Activated CD8-positive, alpha-beta T cell treated with anti-CD3 and anti-CD28 coated beads for 36 hours (primary cell): Measurements from ENCODE around the gene FOXJ1. TPM values are rescaled to one million over a fixed set of nuclear protein-coding genes. Genes with fewer than 3 reads are reported as not detected.

ENCODE experiments used
- ATAC-seq: fragments of 200-7000 bp; cut with Tn5 transposase; one replicate; pipeline ENCODE4 v1.10.0; 2021; ENCODE audit warnings: mild to moderate bottlenecking, moderate library complexity
- CTCF ChIA-PET: fragments of 350-600 bp; sonication (Branson Sonifier 250); formaldehyde crosslinking; loops from one replicate; lab custom pipeline; 2021; ENCODE audit warnings: antibody characterized with exemption; lab: Charles Lee
- POLR2A ChIA-PET: fragments of 350-600 bp; sonication (Branson Sonifier 250); formaldehyde crosslinking; loops from one replicate; lab custom pipeline; 2021; ENCODE audit warnings: antibody characterized with exemption; lab: Charles Lee
- DNase-seq: peaks from one replicate; pipeline ENCODE4 v3.0.0-alpha.2; 2020
- H3K27ac Mint-ChIP-seq: one replicate; pipeline ENCODE4 v1.8.0; 2021; ENCODE audit warnings: mild to moderate bottlenecking, mixed read lengths
- H3K27me3 Mint-ChIP-seq: one replicate; pipeline ENCODE4 v1.8.0; 2021; ENCODE audit warnings: mixed read lengths
- H3K36me3 Mint-ChIP-seq: one replicate; pipeline ENCODE4 v1.8.0; 2021; ENCODE audit warnings: low read depth, mixed read lengths
- H3K4me1 Mint-ChIP-seq: one replicate; pipeline ENCODE4 v1.8.0; 2021; ENCODE audit warnings: low read depth, mixed read lengths
- H3K4me3 Mint-ChIP-seq: one replicate; pipeline ENCODE4 v1.8.0; 2021; ENCODE audit warnings: mild to moderate bottlenecking, moderate library complexity, mixed read lengths
- H3K9me3 Mint-ChIP-seq: one replicate; pipeline ENCODE4 v1.8.0; 2021; ENCODE audit warnings: mixed read lengths
- intact Hi-C: fragments of 100-400 bp; cut with micrococcal nuclease; formaldehyde crosslinking; loops from one replicate; pipeline ENCODE4 v1.10.0; 2022
- total RNA-seq, 2 experiments: library from RNA; stranded (reverse); gene quantifications; one replicate each; pipeline ENCODE4 v1.2.3, GENCODE V29; 2021
- TF ChIP-seq, protein P1 (sequence below): fragments of 200-600 bp; IDR thresholded peaks from one replicate; pipeline ENCODE4 v1.8.0; 2022; ENCODE audit warnings: antibody characterized with exemption, mild to moderate bottlenecking

Gene FOXJ1
- total RNA-seq, 2 experiments from 2014 or later: 11.1 to 11.6 TPM

DNA sequence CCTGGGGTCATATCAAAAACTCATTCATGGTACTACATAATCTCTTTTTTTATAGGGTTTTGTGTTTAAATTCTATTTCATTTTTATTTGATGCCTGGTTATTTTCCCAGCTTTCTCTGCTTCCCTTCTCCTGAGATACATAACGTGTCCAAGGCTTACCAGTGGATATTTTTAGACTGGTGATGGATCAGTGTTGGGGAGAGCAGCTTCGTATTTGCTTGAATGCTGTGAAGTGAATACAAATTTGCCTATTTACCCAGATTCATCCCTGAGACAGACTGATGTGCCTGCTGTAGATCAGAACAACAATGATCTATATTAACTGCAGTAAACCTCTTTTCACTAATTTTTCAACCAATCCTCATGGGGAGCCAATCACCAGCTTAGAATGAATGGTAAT is 43.2 kb upstream of the FOXJ1 start:
- Mint-ChIP-seq H3K27ac (peak overlapping the region; percentile 82), H3K4me3 (no peak overlapping the region), H3K27me3 (no peaks in the 10 kb centered on the region), H3K9me3 (no peaks in the 10 kb centered on the region), H3K36me3 (peaks cover 31% of the 10 kb centered on the region), H3K4me1 (peaks cover 64% of the 10 kb centered on the region)
- ATAC-seq (no peak), DNase-seq (no peak)
- ChIA-PET POLR2A (interaction anchor here (1.0 to 21.1 kb wide), 5 partner anchors 7 to 109 kb away, joined by 4 to 700 read pairs (median 27); partner anchors contain the start of genes GALR2 and UBALD2), CTCF (interaction anchor here (1.0 to 9.0 kb wide), 11 partner anchors 10 to 95 kb away, joined by 3 to 95 read pairs (median 4); partner anchors contain the start of genes FOXJ1 and UBALD2)
- TF ChIP-seq, protein P1, sequence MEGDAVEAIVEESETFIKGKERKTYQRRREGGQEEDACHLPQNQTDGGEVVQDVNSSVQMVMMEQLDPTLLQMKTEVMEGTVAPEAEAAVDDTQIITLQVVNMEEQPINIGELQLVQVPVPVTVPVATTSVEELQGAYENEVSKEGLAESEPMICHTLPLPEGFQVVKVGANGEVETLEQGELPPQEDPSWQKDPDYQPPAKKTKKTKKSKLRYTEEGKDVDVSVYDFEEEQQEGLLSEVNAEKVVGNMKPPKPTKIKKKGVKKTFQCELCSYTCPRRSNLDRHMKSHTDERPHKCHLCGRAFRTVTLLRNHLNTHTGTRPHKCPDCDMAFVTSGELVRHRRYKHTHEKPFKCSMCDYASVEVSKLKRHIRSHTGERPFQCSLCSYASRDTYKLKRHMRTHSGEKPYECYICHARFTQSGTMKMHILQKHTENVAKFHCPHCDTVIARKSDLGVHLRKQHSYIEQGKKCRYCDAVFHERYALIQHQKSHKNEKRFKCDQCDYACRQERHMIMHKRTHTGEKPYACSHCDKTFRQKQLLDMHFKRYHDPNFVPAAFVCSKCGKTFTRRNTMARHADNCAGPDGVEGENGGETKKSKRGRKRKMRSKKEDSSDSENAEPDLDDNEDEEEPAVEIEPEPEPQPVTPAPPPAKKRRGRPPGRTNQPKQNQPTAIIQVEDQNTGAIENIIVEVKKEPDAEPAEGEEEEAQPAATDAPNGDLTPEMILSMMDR: no peak
- intact Hi-C loops: loop anchor here (5.0 kb wide), 2 partner anchors 37 to 62 kb away; no protein-coding TSS in a partner anchor

DNA sequence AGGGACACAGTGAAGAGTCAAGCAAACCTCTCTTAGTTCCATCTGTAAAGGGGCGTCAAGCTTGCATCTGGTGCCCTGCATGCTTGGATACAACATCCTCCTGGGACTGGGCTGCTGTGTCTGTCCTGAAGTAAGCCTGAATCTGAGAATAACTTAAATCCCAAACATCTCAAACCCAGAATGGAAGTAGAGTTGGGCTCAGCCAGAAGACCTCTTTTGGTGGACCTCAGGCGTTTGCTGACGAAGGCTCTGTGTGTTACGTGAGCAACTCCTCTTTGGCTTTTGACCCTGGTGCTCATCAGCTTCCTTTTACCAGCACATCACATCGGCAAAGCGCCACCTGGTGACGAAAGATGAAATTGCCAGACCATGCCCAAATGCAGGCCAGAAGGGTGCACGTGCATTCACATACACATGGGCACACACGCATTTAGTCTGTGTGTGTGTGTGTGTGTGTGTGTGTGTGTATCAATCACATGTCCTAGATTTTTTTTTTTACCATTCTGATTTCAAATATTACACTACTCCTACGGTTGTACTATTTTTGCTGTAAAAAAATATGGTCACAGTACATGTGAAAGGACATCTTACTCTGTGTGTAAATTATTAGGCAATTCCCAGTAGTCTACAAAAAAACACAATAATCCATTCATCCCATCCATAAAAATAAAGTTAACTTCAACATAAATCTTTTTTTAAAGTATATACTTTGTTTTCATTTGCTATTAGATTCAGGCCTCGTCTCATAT is 41.1 kb upstream of the FOXJ1 start:
- intact Hi-C loops: loop anchor here (5.0 kb wide), 2 partner anchors 35 to 60 kb away; no protein-coding TSS in a partner anchor
- no peaks in the 10 kb centered on the region for H3K27me3 Mint-ChIP-seq
- ChIA-PET POLR2A (interaction anchor here (0.6 to 21.1 kb wide), 16 partner anchors 9 to 97 kb away, joined by 3 to 700 read pairs (median 4); partner anchors contain the start of genes EXOC7, FOXJ1 and UBALD2), CTCF (interaction anchor here (0.7 to 9.0 kb wide), 22 partner anchors 10 to 168 kb away, joined by 3 to 95 read pairs (median 8); partner anchors contain the start of genes FOXJ1 and UBALD2)
- DNase-seq (peak; percentile 99), ATAC-seq (peak; percentile 80)
- no peaks in the 10 kb centered on the region for H3K9me3 Mint-ChIP-seq
- peaks cover 65% of the 10 kb centered on the region for H3K4me1 Mint-ChIP-seq
- H3K27ac Mint-ChIP-seq: peak overlapping the region; percentile 96
- peaks cover 26% of the 10 kb centered on the region for H3K36me3 Mint-ChIP-seq
- H3K4me3 Mint-ChIP-seq: peak overlapping the region; percentile 56
- TF ChIP-seq, protein P1: peak; percentile 73

DNA sequence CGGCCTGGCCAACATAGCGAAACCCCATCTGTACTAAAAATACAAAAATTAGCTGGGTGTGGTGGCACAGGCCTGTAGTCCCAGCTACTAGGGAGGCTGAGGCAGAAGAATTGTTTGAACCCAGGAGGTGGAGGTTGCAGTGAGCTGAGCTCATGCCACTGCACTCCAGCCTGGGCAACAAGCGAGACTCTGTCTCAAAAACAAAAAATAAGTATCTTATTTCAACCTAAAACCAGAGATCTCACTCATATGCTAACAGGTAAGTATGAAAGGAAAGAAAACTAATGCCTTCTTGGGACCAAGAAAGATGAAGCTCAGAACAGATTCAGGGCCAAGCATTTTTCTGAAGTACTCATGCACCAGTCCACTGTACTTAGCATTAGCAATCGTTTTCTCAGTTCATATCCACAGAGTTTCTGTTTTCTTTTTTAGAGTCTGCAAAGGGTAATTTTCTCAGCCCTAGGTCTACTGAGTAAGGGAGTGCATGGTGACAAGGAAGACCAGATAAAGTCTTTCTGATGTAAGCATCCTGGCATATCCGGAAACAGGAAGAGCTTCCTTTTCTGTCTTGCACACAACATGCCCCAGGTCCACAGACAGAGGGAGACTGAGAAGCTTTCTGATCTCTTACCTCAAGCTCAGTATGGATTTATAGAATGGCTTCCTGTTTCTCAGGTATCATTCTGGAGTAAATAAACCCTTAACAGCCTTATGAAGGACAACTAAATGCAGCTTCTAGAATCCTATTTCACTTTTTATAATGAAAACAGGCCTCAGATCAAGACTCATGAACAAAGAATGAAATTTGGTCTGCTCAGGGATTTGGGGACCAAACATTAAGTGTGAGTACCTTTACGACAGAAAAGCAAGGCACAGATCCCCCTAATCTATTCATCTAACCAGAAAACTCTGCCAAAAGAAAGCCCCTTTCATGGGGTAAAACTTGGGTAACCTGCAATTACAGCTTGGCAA is 38.7 kb upstream of the FOXJ1 start:
- H3K4me3 Mint-ChIP-seq: peak overlapping the region; percentile 66
- POLR2A ChIA-PET: interaction anchor here (0.6 to 21.1 kb wide), 23 partner anchors 8 to 100 kb away, joined by 3 to 700 read pairs (median 4); partner anchors contain the start of genes EXOC7, FOXJ1 and UBALD2

DNA sequence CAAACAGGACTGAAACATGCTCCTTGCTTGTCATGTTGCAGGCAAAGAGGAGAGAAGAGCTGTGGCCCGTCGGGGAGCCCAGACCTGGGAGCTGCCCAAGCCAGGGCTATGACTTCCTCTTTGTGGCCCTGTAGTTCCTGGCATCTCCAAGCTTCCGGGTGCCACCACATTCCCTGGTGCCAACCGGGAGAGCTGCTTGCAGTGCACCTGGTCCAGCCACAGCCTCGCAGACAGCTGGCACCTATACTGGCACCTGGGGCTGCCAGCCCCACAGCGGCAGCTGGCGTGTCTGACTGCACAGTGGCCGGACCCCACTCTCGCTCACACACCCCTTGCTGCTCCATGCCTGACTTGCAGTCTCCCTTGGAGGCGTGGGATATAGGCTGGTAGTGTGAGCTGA is 37.1 kb upstream of the FOXJ1 start:
- Mint-ChIP-seq H3K36me3 (peaks cover 16% of the 10 kb centered on the region), H3K27me3 (no peaks in the 10 kb centered on the region), H3K4me1 (peaks cover 51% of the 10 kb centered on the region), H3K9me3 (no peaks in the 10 kb centered on the region), H3K27ac (peak overlapping the region; percentile 90), H3K4me3 (no peak overlapping the region)
- intact Hi-C loops: no loop called here
- ChIA-PET POLR2A (interaction anchor here (1.1 to 21.1 kb wide), 5 partner anchors 9 to 86 kb away, joined by 3 to 700 read pairs (median 7); partner anchors contain the start of gene UBALD2), CTCF (interaction anchor here (0.9 to 9.0 kb wide), 14 partner anchors 9 to 207 kb away, joined by 3 to 95 read pairs (median 16); partner anchors contain the start of genes FOXJ1 and SPHK1)
- DNase-seq (no peak), ATAC-seq (no peak)
- TF ChIP-seq, protein P1: no peak

More for the DNA sequence above, 38.7 kb upstream of the FOXJ1 start:
- intact Hi-C loops: loop anchor here (5.0 kb wide), 2 partner anchors 32 to 57 kb away; no protein-coding TSS in a partner anchor
- ATAC-seq (peak; percentile 85), DNase-seq (peak; percentile 60)
- Mint-ChIP-seq H3K9me3 (no peaks in the 10 kb centered on the region), H3K4me1 (peaks cover 57% of the 10 kb centered on the region), H3K27ac (peak overlapping the region; percentile 90), H3K27me3 (no peaks in the 10 kb centered on the region), H3K36me3 (peaks cover 19% of the 10 kb centered on the region)
- TF ChIP-seq, protein P1: peak; percentile 39
- CTCF ChIA-PET: interaction anchor here (0.9 to 9.0 kb wide), 30 partner anchors 10 to 195 kb away, joined by 3 to 95 read pairs (median 6); partner anchors contain the start of genes EXOC7, FOXJ1 and UBALD2
